Memory B cell (primary cell): Measurements from ENCODE around the gene GNAL.

Experiments
- ATAC-seq: fragments of 150-1000 bp; cut with Tn5 transposase; 2 replicates; pipeline ENCODE4 v1.10.0; 2021; ENCODE audit warnings: low read depth, mild to moderate bottlenecking, moderate library complexity
- DNase-seq, 2 donors: peaks; one replicate each; pipeline ENCODE4 v3.0.0; 2022; ENCODE audit warnings: low spot score in 2 of 2
- H3K27ac Mint-ChIP-seq: one replicate; pipeline ENCODE4 v1.8.0; 2022; ENCODE audit warnings: mild to moderate bottlenecking, moderate library complexity, mixed read lengths
- H3K27me3 Mint-ChIP-seq: one replicate; pipeline ENCODE4 v1.8.0; 2022; ENCODE audit warnings: mixed read lengths
- H3K36me3 Mint-ChIP-seq: one replicate; pipeline ENCODE4 v1.8.0; 2022; ENCODE audit warnings: mild to moderate bottlenecking, mixed read lengths
- H3K4me1 Mint-ChIP-seq: one replicate; pipeline ENCODE4 v1.8.0; 2022; ENCODE audit warnings: mixed read lengths
- H3K4me3 Mint-ChIP-seq: one replicate; pipeline ENCODE4 v1.8.0; 2022; ENCODE audit warnings: mild to moderate bottlenecking, moderate library complexity, mixed read lengths
- H3K9me3 Mint-ChIP-seq: one replicate; pipeline ENCODE4 v1.8.0; 2022; ENCODE audit warnings: mixed read lengths

The GNAL gene

DNA sequence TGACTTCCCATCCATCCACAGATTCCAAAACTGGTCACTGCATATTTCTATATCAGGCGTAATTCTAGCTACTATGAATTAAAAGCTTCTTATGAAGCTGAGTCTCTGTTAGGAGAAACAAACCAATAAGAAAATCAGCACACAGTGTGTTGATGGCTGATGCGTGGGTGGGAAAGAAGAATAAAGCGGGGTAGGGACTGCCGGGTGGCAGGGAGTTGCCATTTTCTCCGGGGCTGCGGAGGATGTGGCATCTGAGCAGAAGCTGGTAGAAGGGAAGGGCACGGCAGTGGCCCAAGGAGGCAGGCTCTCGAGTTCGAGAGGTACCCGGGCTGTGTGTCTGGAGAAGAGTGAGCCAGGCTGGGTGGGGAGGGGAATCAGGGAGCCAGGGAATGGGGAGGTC is 113.5 kb downstream of the GNAL start:
- DNase-seq = no peak
- no peak for ATAC-seq
- Mint-ChIP-seq H3K9me3 (no peaks in the 10 kb centered on the region), H3K4me3 (no peak overlapping the region), H3K4me1 (peaks cover 3% of the 10 kb centered on the region), H3K27ac (no peak overlapping the region), H3K36me3 (no peaks in the 10 kb centered on the region), H3K27me3 (peaks cover 17% of the 10 kb centered on the region)

DNA sequence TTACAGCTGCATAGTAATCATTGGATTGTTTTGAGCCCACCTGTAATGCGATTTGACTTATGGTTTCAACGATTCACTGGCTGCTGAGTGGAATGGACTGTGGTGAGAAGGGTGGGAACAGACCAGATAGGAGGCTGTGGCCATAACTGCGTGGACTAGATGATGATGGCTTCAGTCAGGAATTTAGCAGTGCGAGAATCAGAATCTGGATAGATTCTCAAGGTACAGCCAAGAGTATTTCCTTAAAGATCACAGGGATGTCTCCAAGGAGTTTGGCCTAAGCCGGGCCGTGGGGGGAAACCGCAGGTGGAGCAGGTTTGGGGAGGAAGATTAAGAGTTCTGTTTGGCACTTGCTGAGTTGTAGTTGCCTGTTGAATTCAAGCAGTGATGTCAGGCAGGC is 118.2 kb downstream of the GNAL start:
- Mint-ChIP-seq H3K27ac (no peak overlapping the region), H3K9me3 (no peaks in the 10 kb centered on the region), H3K36me3 (no peaks in the 10 kb centered on the region)

DNA sequence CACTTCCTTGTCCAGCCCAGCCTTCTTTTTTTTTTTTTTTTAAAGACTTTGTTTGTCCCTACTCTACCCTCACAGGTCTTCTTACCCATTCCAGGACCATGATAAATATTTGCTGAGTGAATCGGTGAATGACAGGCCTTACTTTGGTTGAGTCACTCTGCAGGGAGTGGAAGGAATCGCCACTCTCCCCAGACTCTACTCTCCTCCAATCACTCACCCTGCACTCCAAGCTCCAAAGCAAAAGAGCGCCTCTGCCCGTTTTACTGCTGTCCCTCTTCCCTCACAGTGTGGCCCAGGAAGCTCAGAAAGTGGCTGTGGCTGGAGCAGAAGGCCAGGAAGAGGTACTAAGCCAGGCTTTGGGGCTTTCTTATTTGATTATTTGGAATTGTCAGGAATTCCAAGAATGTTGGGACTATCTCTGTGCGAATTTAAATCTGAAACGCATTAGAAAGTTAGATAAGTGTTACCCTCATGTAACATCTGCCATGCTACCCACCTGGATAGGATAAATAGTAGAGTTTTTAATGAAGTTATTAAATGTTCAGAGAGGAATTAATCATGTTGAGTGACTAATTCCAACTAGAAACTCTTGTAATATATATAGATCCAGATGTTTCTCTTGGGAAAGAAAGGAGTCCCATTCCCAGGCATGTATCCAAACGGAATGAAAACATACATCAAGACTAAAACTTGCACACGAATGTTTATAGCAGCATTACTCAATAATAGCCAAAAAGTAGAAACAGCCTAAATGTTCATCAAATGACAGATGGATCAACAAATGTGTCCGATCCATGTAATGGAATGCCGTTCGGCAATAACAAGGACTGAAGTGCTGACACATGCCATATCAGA is 119.2 kb downstream of the GNAL start:
- Mint-ChIP-seq H3K36me3 (no peaks in the 10 kb centered on the region), H3K4me1 (no peaks in the 10 kb centered on the region), H3K4me3 (no peak overlapping the region), H3K9me3 (no peaks in the 10 kb centered on the region), H3K27me3 (peaks cover 14% of the 10 kb centered on the region), H3K27ac (no peak overlapping the region)
- DNase-seq (no peak), ATAC-seq (no peak)

More for the DNA sequence above, 118.2 kb downstream of the GNAL start:
- Mint-ChIP-seq H3K4me1 (no peaks in the 10 kb centered on the region), H3K4me3 (no peak overlapping the region), H3K27me3 (peaks cover 20% of the 10 kb centered on the region)
- ATAC-seq (no peak), DNase-seq (no peak)

DNA sequence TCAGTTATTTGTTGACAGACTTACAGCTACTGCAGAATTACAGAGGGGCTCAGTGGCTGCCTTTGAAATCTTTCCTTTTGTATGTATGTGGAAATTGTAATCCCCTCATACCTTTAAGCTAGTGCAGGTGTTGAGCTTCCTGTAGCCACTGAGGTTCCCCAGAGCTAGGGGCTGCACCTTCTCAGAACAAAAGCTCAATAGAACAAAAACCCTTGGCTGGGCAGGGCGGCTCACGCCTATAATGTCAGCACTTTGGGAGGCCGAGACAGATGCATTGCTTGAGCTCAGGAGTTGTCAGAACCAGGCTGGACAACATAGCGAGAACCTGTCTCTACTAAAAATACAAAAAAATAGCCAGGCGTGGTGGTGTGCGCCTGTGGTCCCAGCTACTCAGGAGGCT is 120.8 kb downstream of the GNAL start:
- no peak for ATAC-seq
- H3K27ac Mint-ChIP-seq = no peak overlapping the region
- H3K36me3 Mint-ChIP-seq = no peaks in the 10 kb centered on the region
- H3K4me3 Mint-ChIP-seq = no peak overlapping the region
- no peak for DNase-seq
- no peaks in the 10 kb centered on the region for H3K9me3 Mint-ChIP-seq
- H3K27me3 Mint-ChIP-seq = peaks cover 10% of the 10 kb centered on the region
- no peaks in the 10 kb centered on the region for H3K4me1 Mint-ChIP-seq

DNA sequence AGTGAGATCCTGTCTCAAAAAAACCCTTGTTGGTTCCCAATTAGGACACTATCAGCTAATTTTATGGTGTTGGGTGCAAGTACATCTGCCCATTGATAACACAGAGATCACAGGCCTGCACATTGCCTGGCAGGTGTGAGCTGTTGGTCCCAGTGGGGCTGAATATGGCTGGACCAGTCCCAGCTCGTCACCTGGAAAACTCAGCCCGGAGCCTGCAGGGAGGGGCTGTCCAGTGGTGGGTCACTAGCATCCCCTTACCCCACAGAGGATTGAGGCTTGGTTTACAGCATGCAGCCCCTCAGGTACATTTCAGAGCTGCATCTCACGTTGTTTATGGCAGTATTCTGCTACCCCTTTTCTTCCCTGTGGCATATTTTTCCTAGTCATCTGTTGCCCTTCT is 121.3 kb downstream of the GNAL start:
- H3K27me3 Mint-ChIP-seq = peaks cover 7% of the 10 kb centered on the region
- no peaks in the 10 kb centered on the region for H3K36me3 Mint-ChIP-seq
- H3K4me1 Mint-ChIP-seq = no peaks in the 10 kb centered on the region
- ATAC-seq (no peak), DNase-seq (no peak)
- H3K4me3 Mint-ChIP-seq = no peak overlapping the region
- no peak overlapping the region for H3K27ac Mint-ChIP-seq
- H3K9me3 Mint-ChIP-seq = no peaks in the 10 kb centered on the region

DNA sequence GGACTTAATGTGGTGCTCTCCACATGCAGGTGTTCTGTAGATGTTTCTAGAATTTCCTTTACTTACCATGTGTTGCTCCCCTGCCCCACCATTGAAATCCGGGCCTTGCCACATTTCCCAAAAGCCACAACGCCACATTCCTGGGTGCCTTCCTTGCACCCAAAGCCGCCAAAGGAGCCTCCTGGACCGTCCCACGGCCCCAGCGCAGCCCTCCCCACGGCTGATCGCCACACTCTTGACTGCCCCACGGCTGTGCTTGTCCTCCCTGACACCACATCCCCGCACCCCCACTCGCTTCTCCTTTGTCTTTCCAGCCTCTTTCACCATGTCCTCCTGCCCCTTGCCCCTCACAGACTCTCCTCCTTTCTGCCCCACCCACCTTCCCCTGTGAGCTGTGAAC is 121.9 kb downstream of the GNAL start:
- peaks cover 7% of the 10 kb centered on the region for H3K27me3 Mint-ChIP-seq
- no peak for ATAC-seq
- DNase-seq = no peak
- H3K4me3 Mint-ChIP-seq = no peak overlapping the region
- no peaks in the 10 kb centered on the region for H3K4me1 Mint-ChIP-seq
- H3K9me3 Mint-ChIP-seq = no peaks in the 10 kb centered on the region
- H3K36me3 Mint-ChIP-seq = no peaks in the 10 kb centered on the region
- H3K27ac Mint-ChIP-seq = no peak overlapping the region

DNA sequence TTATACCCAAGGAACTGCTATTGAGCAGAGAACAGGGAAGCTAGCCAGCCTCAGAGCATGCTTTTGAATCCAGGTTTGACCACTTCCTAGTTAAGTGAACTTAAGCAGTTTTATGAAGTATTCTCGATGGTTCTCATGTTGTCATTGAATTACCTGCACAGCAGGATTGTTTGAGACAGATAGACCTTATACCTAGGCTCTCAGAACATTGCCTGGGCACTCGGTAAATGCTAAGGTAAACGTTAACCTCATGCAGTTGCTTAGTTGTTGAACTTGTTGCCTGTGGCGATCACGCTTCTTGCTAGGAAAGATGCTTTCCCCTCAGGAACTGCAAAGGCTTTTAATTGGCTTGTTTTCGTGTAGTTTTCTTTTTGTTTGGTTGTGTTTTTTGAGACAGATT is 128.2 kb downstream of the GNAL start:
- DNase-seq = no peak
- Mint-ChIP-seq H3K4me3 (no peak overlapping the region), H3K9me3 (peaks cover 3% of the 10 kb centered on the region)

DNA sequence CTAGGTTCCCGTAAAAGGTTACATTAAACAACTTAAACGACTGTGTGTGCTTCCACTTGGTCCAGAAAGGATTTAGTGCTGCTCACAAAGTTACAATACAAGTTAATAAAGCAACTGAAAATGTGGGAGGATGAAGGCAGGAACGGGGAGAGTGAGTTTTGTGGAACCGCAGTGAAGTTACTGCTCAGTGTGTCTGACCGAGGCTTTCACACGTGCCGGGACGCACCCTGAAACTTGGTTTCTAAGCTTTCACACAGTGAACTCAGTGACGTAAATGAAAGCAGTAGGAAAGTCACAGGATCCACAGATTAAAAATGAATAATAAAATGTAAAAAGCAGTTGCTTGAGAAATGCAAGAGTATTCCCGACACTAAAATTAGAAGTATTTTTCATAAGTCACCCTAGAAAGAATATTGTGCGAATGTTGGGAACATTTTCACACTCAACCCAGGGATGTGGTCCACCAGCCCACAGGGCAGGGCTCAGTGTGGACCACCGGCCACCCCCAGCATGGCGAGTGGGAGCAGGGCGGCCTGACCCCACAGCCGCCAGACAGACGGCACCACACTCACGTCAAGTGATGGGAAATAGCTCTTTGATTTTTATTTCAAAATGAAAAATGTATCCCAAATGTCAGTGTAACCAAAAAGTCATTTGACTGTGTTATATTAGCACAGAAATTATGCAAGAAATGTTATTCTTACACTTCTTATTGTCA is 129.6 kb downstream of the GNAL start:
- Mint-ChIP-seq H3K27me3 (no peaks in the 10 kb centered on the region), H3K9me3 (peaks cover 3% of the 10 kb centered on the region), H3K27ac (no peak overlapping the region), H3K36me3 (no peaks in the 10 kb centered on the region), H3K4me3 (no peak overlapping the region), H3K4me1 (no peaks in the 10 kb centered on the region)
- DNase-seq (no peak), ATAC-seq (no peak)

More for the DNA sequence above, 128.2 kb downstream of the GNAL start:
- Mint-ChIP-seq H3K4me1 (no peaks in the 10 kb centered on the region), H3K36me3 (no peaks in the 10 kb centered on the region), H3K27me3 (peaks cover 1% of the 10 kb centered on the region), H3K27ac (no peak overlapping the region)
- no peak for ATAC-seq

DNA sequence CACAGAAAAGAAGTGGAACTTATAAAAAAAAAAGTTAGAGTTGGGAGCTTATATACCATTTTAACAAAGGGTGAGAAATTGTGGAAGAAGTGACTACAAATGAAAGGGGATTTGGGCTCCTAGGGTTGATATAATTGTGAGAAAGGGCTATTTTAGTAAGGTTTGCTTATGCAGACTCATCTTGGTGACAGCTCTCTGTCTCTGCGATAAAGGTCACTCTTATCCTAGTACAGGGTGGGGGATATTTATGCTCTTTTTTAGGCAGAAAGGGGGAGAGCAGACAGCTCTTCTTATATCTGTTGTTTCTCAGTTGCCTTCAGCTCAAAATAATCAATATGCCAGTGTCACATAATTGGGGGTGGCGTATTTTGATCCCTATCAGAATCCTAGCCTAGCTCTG is 130.9 kb downstream of the GNAL start:
- no peaks in the 10 kb centered on the region for H3K36me3 Mint-ChIP-seq
- no peak overlapping the region for H3K27ac Mint-ChIP-seq
- no peaks in the 10 kb centered on the region for H3K4me1 Mint-ChIP-seq
- no peak overlapping the region for H3K4me3 Mint-ChIP-seq
- peaks cover 3% of the 10 kb centered on the region for H3K9me3 Mint-ChIP-seq
- H3K27me3 Mint-ChIP-seq = no peaks in the 10 kb centered on the region
- no peak for DNase-seq
- ATAC-seq = no peak

DNA sequence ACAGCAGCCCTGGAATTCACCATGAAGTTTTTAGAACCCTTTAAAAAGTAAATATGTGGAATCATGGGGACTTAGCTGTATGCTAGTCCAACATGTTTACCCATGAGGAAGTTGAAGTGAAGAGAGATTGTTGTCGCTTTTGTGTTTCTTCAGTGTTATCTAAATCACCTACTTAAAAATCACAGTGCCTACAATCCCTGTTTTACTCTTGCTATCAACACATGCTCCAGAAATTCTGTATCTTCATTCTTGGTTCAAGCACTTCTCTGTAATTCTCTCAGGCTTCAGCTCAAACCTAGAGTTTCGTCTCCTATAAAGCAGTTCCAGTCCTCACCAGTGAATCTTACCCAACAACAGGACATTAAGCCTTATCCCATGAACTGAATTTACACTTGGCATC is 131.6 kb downstream of the GNAL start:
- H3K9me3 Mint-ChIP-seq = peaks cover 3% of the 10 kb centered on the region
- no peaks in the 10 kb centered on the region for H3K27me3 Mint-ChIP-seq
- no peak overlapping the region for H3K4me3 Mint-ChIP-seq
- H3K27ac Mint-ChIP-seq = no peak overlapping the region
- DNase-seq (no peak), ATAC-seq (no peak)
- H3K4me1 Mint-ChIP-seq = no peaks in the 10 kb centered on the region
- H3K36me3 Mint-ChIP-seq = no peaks in the 10 kb centered on the region

DNA sequence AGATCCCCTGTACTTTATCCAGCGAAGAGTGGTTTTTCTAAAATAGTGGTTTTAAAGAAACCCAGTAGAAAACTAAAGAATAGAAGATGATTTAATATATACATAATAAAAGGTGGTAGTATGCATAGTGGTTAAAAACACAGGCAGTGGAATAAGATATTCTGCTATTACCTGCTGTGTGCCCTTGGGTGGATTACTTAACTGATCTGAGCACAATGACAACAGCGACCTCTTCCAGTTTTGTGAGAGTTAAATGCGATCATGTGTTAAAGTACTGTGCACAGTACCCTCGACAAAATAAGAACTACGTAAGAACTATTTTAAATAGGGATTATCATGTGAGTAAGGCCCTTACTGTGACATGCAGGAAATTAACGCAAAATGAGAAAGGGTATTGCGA is 132.1 kb downstream of the GNAL start:
- peaks cover 3% of the 10 kb centered on the region for H3K9me3 Mint-ChIP-seq
- H3K4me3 Mint-ChIP-seq = no peak overlapping the region
- H3K27ac Mint-ChIP-seq = no peak overlapping the region
- no peaks in the 10 kb centered on the region for H3K36me3 Mint-ChIP-seq
- no peak for ATAC-seq
- DNase-seq = no peak
- no peaks in the 10 kb centered on the region for H3K27me3 Mint-ChIP-seq
- no peaks in the 10 kb centered on the region for H3K4me1 Mint-ChIP-seq

DNA sequence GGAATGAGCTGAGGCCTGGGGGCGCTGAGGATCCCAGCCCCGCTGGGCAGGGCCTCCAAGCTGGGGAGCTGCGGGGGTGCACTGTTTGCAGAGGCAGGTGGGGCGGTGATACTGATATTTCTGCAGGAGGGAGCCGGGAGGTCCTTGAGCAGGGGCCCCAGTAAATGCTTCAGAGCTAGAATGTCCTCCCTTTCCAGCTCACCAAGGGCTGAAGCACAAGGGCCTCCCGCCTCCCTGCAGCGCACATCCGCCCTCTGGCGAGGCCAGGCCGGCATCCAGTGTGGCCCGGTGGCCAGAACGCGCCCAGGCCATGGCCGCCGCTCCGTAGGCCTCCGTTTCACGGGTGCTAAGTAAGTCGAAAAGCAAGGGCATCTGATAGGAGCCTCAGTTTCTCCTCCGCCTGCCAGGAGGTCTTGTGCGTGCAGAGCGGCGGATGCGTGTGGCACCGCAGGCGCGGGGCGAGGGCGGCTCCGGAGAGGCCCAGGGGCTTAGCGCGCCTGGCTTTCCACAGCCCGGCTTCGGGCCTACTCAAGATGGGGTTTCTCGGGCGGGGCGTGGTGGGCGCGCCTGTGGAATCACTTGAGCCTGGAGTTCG is 132.7 kb downstream of the GNAL start:
- no peaks in the 10 kb centered on the region for H3K27me3 Mint-ChIP-seq
- peaks cover 3% of the 10 kb centered on the region for H3K9me3 Mint-ChIP-seq
- DNase-seq (no peak), ATAC-seq (no peak)
- H3K36me3 Mint-ChIP-seq = no peaks in the 10 kb centered on the region
- H3K4me3 Mint-ChIP-seq = no peak overlapping the region
- H3K27ac Mint-ChIP-seq = no peak overlapping the region
- no peaks in the 10 kb centered on the region for H3K4me1 Mint-ChIP-seq

DNA sequence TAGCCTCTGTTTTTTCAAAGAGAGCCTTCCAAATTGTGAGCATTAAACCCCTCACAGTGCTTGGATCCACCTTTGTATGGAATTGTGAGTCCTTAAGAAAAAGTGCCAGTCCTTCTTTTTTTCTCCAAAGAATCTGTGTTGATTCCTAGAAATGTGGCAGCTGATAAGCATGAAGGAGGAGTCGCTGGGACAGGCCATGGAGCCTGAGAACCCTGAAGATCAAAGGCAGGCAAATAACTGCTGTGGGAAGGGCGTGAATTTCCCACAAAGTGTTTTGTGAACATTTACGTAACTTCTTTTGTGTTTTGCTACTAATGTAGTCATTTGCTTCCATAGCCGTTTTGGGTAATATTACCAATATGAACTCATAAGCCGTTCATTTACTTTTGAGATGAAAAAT is 134.5 kb downstream of the GNAL start:
- Mint-ChIP-seq H3K36me3 (no peaks in the 10 kb centered on the region), H3K27me3 (peaks cover 1% of the 10 kb centered on the region), H3K4me1 (no peaks in the 10 kb centered on the region), H3K27ac (no peak overlapping the region), H3K4me3 (no peak overlapping the region), H3K9me3 (peaks cover 3% of the 10 kb centered on the region)
- DNase-seq (no peak), ATAC-seq (no peak)

DNA sequence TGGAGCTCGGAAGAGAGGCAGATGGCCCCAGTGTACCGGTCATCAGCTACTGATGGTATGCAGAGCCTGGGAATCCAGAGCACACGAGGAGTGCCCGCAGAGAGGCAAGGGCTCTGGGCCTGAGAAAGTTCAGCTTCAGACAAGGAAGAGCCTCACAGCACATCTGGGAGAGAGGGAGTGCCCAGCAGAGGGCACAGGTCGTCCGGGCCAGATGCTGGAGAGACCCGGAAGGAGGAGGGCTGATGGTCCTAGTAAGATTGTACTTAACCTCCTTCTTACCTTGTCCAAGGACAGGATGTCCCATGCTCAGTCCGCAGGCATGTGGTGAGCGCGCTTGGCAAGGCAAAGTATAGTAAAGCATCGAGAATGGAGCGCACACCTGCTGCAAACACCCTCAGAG is 137.8 kb downstream of the GNAL start:
- DNase-seq = no peak
- Mint-ChIP-seq H3K9me3 (no peaks in the 10 kb centered on the region), H3K4me1 (peaks cover 2% of the 10 kb centered on the region), H3K4me3 (no peak overlapping the region), H3K36me3 (no peaks in the 10 kb centered on the region), H3K27ac (no peak overlapping the region), H3K27me3 (peaks cover 3% of the 10 kb centered on the region)
- ATAC-seq = no peak
